ENCODE measurements around the gene TMEM235.

Gene TMEM235

DNA sequence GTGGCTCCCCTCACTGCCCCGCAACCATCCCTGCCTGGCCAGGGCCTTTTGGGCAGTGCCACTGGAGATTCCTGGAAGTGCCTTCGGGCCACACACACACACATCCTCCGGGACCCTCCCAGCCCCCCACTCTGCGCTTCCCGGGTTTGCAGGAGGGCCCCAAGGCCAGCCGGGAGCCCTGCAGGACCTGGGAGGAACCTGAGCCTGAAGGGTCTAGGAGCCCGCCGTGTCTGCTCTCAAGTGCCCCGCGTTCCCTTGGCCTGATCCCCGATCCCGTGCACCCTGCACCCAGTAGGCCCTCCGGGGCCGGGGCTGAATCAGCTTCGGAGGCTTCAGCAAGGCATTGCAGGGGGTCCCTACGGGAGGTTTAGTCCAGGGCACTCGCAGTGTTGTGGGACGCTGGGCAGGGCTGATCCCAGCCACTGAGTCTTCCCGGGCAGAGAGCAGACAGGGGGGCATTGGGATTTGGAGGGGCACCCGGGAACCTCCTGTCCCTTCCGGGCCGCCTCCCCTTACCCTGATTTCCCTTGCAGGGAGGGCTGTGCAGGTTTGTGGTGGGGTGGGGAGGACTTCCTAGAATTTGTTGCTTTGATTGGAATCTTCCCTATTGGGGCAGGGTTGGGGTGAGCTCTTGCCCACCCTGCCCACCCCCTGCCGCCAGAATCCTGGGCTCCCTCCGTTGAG lies 36.9 kb downstream of the TMEM235 start:
- Histone ChIP-seq H3K4me3 (ENCODE audit: severe bottlenecking) (no peak overlapping the region), H3K9me3 (ENCODE audit: severe bottlenecking) (no peaks in the 10 kb centered on the region), H3K27ac (ENCODE audit: poor library complexity, severe bottlenecking) (no peak overlapping the region), H3K4me1 (ENCODE audit: insufficient read depth, poor library complexity, severe bottlenecking) (no peaks in the 10 kb centered on the region), H3K36me3 (ENCODE audit: low read depth) (no peaks in the 10 kb centered on the region), H3K27me3 (ENCODE audit: insufficient read depth, poor library complexity, severe bottlenecking) (no peaks in the 10 kb centered on the region)
- no peak for TF ChIP-seq CTCF (IDR thresholded peaks at IDR 0.05; ENCODE audit: poor library complexity, severe bottlenecking)
- ATAC-seq (ENCODE audit: low read depth) (no peak), DNase-seq (ENCODE audit: low spot score) (peak; percentile 57)

- DNase-seq (ENCODE audit: low spot score), result peak; percentile 66
- Histone ChIP-seq H3K4me1 (ENCODE audit: insufficient read depth, poor library complexity, severe bottlenecking) (no peaks in the 10 kb centered on the region), H3K27ac (ENCODE audit: poor library complexity, severe bottlenecking) (no peak overlapping the region)
Measured at GRCh38 chr17:78268951-78269905, 37.8 kb downstream of the TMEM235 start.

DNA sequence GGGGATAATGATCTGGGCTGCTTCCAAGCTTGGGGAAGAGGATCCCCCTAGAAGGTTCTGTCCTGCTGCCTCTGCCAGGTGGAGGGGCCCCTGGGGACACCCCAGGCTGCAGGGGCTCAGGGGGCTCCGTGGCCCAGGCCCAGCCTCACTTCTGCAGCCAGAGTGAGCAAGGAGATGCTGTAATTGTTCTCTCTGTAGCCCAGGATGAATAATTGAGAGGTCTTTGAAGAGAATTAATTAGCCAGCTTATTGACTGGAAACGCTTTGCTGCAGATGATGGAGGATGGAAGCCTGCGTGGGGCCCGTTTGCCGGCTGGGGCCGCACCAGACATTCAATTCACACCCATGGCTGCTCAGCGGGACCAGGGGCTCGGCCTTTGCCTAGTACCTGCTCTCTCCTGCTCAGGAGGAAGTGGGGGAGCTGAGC lies 38.5 kb downstream of the TMEM235 start:
- no peak overlapping the region for H3K27ac ChIP-seq (ENCODE audit: poor library complexity, severe bottlenecking)

More at GRCh38 chr17:78268951-78269905, 37.8 kb downstream of the TMEM235 start:
- H3K4me3 ChIP-seq (ENCODE audit: severe bottlenecking), result no peak overlapping the region
- no peak for ATAC-seq (ENCODE audit: low read depth)
- H3K9me3 ChIP-seq (ENCODE audit: severe bottlenecking), result no peaks in the 10 kb centered on the region
- no peaks in the 10 kb centered on the region for H3K27me3 ChIP-seq (ENCODE audit: insufficient read depth, poor library complexity, severe bottlenecking)
- no peak for TF ChIP-seq CTCF (IDR thresholded peaks at IDR 0.05; ENCODE audit: poor library complexity, severe bottlenecking)
- H3K36me3 ChIP-seq (ENCODE audit: low read depth), result no peaks in the 10 kb centered on the region

DNA sequence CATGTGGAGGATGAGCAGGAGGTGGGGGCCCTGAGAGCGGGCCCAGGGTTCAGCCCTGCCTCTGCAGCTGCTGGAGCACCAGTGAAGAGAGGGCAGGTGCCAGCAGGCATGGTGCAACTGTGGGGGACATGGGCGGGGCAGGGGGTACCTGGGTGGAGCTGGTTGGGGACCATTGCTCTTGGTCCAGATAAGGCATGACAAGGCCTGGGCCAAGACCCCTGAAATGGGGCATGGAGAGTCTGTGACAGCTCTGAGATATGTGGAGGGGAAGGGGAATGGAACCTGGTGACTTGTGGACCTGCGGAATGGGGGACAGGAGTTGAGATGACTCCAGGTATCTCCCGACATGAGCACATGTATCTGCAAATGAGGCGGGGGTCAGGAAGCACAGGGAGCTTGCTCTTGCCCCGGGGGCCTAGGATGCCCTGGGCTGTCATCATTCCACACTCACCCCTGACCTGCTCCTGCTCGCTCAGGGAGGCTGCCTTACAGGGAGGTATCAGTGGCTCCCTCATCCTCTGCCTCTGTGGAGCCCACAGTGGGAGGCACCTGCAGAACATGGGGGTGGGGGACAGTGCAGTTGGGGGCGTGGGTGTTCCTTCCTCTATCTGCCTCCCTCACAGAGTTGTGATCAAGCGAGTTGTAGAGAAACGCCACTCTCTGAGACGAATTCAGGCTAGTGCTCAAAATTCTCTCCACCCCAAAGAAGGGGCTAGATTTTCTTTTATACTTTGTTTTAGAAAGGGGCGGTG lies 40.2 kb downstream of the TMEM235 start:
- ATAC-seq (ENCODE audit: low read depth) (no peak), DNase-seq (ENCODE audit: low spot score) (peak; percentile 44)
- no peaks in the 10 kb centered on the region for H3K4me1 ChIP-seq (ENCODE audit: insufficient read depth, poor library complexity, severe bottlenecking)
- H3K27me3 ChIP-seq (ENCODE audit: insufficient read depth, poor library complexity, severe bottlenecking), result no peaks in the 10 kb centered on the region
- no peak overlapping the region for H3K27ac ChIP-seq (ENCODE audit: poor library complexity, severe bottlenecking)
- TF ChIP-seq CTCF (IDR thresholded peaks at IDR 0.05; ENCODE audit: poor library complexity, severe bottlenecking), result no peak
- H3K9me3 ChIP-seq (ENCODE audit: severe bottlenecking), result no peaks in the 10 kb centered on the region
- H3K4me3 ChIP-seq (ENCODE audit: severe bottlenecking), result no peak overlapping the region
- H3K36me3 ChIP-seq (ENCODE audit: low read depth), result no peaks in the 10 kb centered on the region

More for the DNA sequence above, 38.5 kb downstream of the TMEM235 start:
- peak; percentile 47 for DNase-seq (ENCODE audit: low spot score)
- Histone ChIP-seq H3K4me3 (ENCODE audit: severe bottlenecking) (no peak overlapping the region), H3K9me3 (ENCODE audit: severe bottlenecking) (no peaks in the 10 kb centered on the region), H3K4me1 (ENCODE audit: insufficient read depth, poor library complexity, severe bottlenecking) (no peaks in the 10 kb centered on the region), H3K36me3 (ENCODE audit: low read depth) (no peaks in the 10 kb centered on the region), H3K27me3 (ENCODE audit: insufficient read depth, poor library complexity, severe bottlenecking) (no peaks in the 10 kb centered on the region)
- ATAC-seq (ENCODE audit: low read depth), result no peak
- no peak for TF ChIP-seq CTCF (IDR thresholded peaks at IDR 0.05; ENCODE audit: poor library complexity, severe bottlenecking)

Data from RWPE2 (cell line).